Keratinocyte (primary cell): Measurements from ENCODE around the gene SPEF1.

Source experiments
- CTCF ChIP-seq, 3 experiments: IDR thresholded peaks in 1 of 3; conservative IDR thresholded peaks in 1 of 3; optimal IDR thresholded peaks in 1 of 3; 2 replicates in 2 of 3; 3 replicates in 1 of 3; pipeline versions ENCODE3 to v1.5.1; 2011; ENCODE audit warnings: low read length in 3 of 3, mild to moderate bottlenecking in 3 of 3, moderate library complexity in 2 of 3, control low read depth in 1 of 3, inconsistent platforms in 1 of 3; ENCODE audit not compliant: insufficient read depth in 2 of 3; ENCODE audit errors: extremely low read depth in 1 of 3
- EZH2 ChIP-seq: IDR thresholded peaks from one replicate; pipeline ENCODE4 v1.6.1; 2012; ENCODE audit warnings: inconsistent platforms, mild to moderate bottlenecking, low read length, moderate library complexity

GRCh38 chr20:3739926-3740451 is 41.3 kb downstream of the SPEF1 start:
- no peak for TF ChIP-seq CTCF (optimal IDR thresholded peaks at IDR 0.05 in 1 of 3, IDR thresholded peaks at IDR 0.05 in 1 of 3, conservative IDR thresholded peaks at IDR 0.05 in 1 of 3; ENCODE audit: extremely low read depth in 1 of 3, insufficient read depth in 2 of 3, low read length in 3 of 3)
- no peak for TF ChIP-seq EZH2
